Adrenal gland (tissue), 12 donors: Measurements from ENCODE around the gene TFB1M. TPM values are rescaled to one million over a fixed set of nuclear protein-coding genes. Genes with fewer than 3 reads are reported as not detected.

Source experiments
- DNase-seq, 7 donors: peaks; one replicate each; pipeline ENCODE4 v3.0.0-alpha.2; 2019 to 2020
- H3K27ac ChIP-seq, 5 donors: fragments of 200-600 bp; sonication (generic) in 4 of 5; 1 replicate in 3 of 5; 2 replicates in 2 of 5; pipeline versions ENCODE4 v1.5.1 to v1.8.0; 2016 to 2020; ENCODE audit warnings: mild to moderate bottlenecking in 1 of 5
- H3K27me3 ChIP-seq: fragments of 200-600 bp; 2 replicates; pipeline ENCODE4 v1.8.0; 2021
- H3K36me3 ChIP-seq, 2 donors: fragments of 200-600 bp; replicated peaks in 1 of 2; 1 replicate in 1 of 2; 2 replicates in 1 of 2; pipeline versions ENCODE4 v1.5.1 to v1.8.0; 2018 to 2022
- H3K4me1 ChIP-seq, 2 donors: fragments of 200-600 bp; replicated peaks in 1 of 2; 1 replicate in 1 of 2; 2 replicates in 1 of 2; pipeline versions ENCODE4 v1.5.1 to v1.8.0; 2018 to 2021
- H3K4me3 ChIP-seq, 4 donors: fragments of 200-600 bp; sonication (generic) in 3 of 4; one replicate each; pipeline ENCODE4 v1.5.1; 2016 to 2018
- H3K9me3 ChIP-seq, 3 donors: fragments of 200-600 bp; sonication (generic) in 1 of 3; replicated peaks in 1 of 3; 1 replicate in 2 of 3; 2 replicates in 1 of 3; pipeline versions ENCODE4 v1.5.1 to v1.8.0; 2016 to 2021
- CTCF ChIP-seq, 6 experiments: fragments of 450-650 bp in 4 of 6; fragments of 200-600 bp in 2 of 6; sonication (generic) in 1 of 6; IDR thresholded peaks; 1 replicate in 5 of 6; 2 replicates in 1 of 6; pipeline versions ENCODE4 v1.5.1 to v1.8.0; 2016 to 2021; ENCODE audit warnings: antibody characterized with exemption in 6 of 6, mild to moderate bottlenecking in 2 of 6, moderate library complexity in 1 of 6
- POLR2A ChIP-seq, 2 donors: fragments of 450-650 bp; IDR thresholded peaks; one replicate each; pipeline ENCODE4 v1.6.1; 2017; ENCODE audit warnings: antibody characterized with exemption in 2 of 2, mild to moderate bottlenecking in 2 of 2, moderate library complexity in 1 of 2
- WGBS, 4 donors: extraction: QIAGEN DNeasy Blood & Tissue Kit in 2 of 4; methylation state at CpG; one replicate each; pipeline versions ENCODE4 v1.1.5 to v1.1.7; 2013 to 2017; 5-methylcytosine and 5-hydroxymethylcytosine counted together
- intact Hi-C, 2 donors: fragments of 100-400 bp; cut with DNase I; formaldehyde crosslinking; loops; one replicate each; pipeline versions ENCODE4 v1.14.1 to v1.15.0; 2022 to 2023
- polyA plus RNA-seq, 3 donors: library from polyadenylated mRNA; stranded (reverse); fragments of 200-250 nt in 2 of 3; fragments of 350-450 nt in 1 of 3; fragmentation: Illumina TruSeq in 1 of 3; extraction: RNeasy Lipid Tissue Mini Kit (QIAGEN cat#74804) in 1 of 3; gene quantifications; one replicate each; pipeline ENCODE4 v1.2.3, GENCODE V29; 2013 to 2014
- total RNA-seq, 9 donors: library from RNA; depleted of rRNA in 4 of 9; stranded (reverse); fragments of >200 nt in 4 of 9; fragments of 120-200 nt in 1 of 9; fragmentation: NEBNext Ultra II Directional in 1 of 9; extraction: Animal tissue kit (Norgen Biotek cat#: 25700) in 1 of 9; gene quantifications; one replicate each; pipeline versions ENCODE4 v1.1.0 to v1.2.4, GENCODE V29; 2013 to 2023
- donor health status: healthy with polysubstance abuse.
- donor health status: Bipolar disorder and iron deficiency.
- donor health status: DM: yes; HTN: yes; CAD: no.
- donor health status: DM: no; HTN: no; CAD: no.
- donor health status: DM: no; HTN: no; CAD: no.
- donor health status: DM: yes; HTN: yes; CAD: no.

Gene TFB1M
- total and polyA plus RNA-seq, 12 donors, result 17.1 to 74.8 (median 49.8) TPM

GRCh38 chr6:155245193-155245592, 69.1 kb downstream of the TFB1M start:
- DNase-seq, result peak in 1 of 7 donors; percentile 43
- TF ChIP-seq POLR2A (IDR thresholded peaks at IDR 0.05), result no peak
- TF ChIP-seq CTCF (IDR thresholded peaks at IDR 0.05), result no peak
- Histone ChIP-seq H3K27me3 (no peaks in the 10 kb centered on the region), H3K4me1 (no peaks in the 10 kb centered on the region), H3K9me3 (no peaks in the 10 kb centered on the region), H3K4me3 (no peak overlapping the region), H3K27ac (no peak overlapping the region), H3K36me3 (no peaks in the 10 kb centered on the region)
- WGBS, 4 donors, result 93 to 97% (median 94%) methylated on average over 7 of the region's 7 CpGs
- intact Hi-C loops, result loop anchor here in 1 of 2 donors (5.0 kb wide), 1 partner anchor 63 kb away; no protein-coding TSS in a partner anchor

GRCh38 chr6:155244434-155244833, 69.8 kb downstream of the TFB1M start:
- Histone ChIP-seq H3K4me1 (no peaks in the 10 kb centered on the region), H3K27ac (no peak overlapping the region), H3K9me3 (no peaks in the 10 kb centered on the region), H3K27me3 (no peaks in the 10 kb centered on the region), H3K36me3 (no peaks in the 10 kb centered on the region), H3K4me3 (no peak overlapping the region)
- WGBS, 4 donors, result 90 to 93% (median 91%) methylated on average over 4 of the region's 4 CpGs
- TF ChIP-seq CTCF (IDR thresholded peaks at IDR 0.05), result no peak
- TF ChIP-seq POLR2A (IDR thresholded peaks at IDR 0.05), result no peak
- DNase-seq, result no peak
- intact Hi-C loops, result no loop called here

- intact Hi-C loops, result no loop called here
- Histone ChIP-seq H3K27ac (no peak overlapping the region), H3K36me3 (no peaks in the 10 kb centered on the region), H3K9me3 (no peaks in the 10 kb centered on the region), H3K27me3 (no peaks in the 10 kb centered on the region), H3K4me3 (no peak overlapping the region), H3K4me1 (no peaks in the 10 kb centered on the region)
- 81 to 90% (median 88%) methylated on average over 6 to 8 of the region's 8 CpGs for WGBS, 4 donors
- peak in 1 of 7 donors; percentile 35 for DNase-seq
- no peak for TF ChIP-seq POLR2A (IDR thresholded peaks at IDR 0.05)
- no peak for TF ChIP-seq CTCF (IDR thresholded peaks at IDR 0.05)
Measured at GRCh38 chr6:155241966-155242365, 72.3 kb downstream of the TFB1M start.

GRCh38 chr6:155240905-155241600, 73.2 kb downstream of the TFB1M start:
- intact Hi-C loops, result no loop called here
- WGBS, 4 donors, result 92 to 96% (median 95%) methylated on average over 19 of the region's 19 CpGs
- H3K4me3 ChIP-seq, result no peak overlapping the region
- no peaks in the 10 kb centered on the region for H3K9me3 ChIP-seq
- no peaks in the 10 kb centered on the region for H3K36me3 ChIP-seq
- no peak for DNase-seq
- no peak overlapping the region for H3K27ac ChIP-seq
- TF ChIP-seq CTCF (IDR thresholded peaks at IDR 0.05) (no peak), POLR2A (IDR thresholded peaks at IDR 0.05) (no peak)
- H3K4me1 ChIP-seq, result no peaks in the 10 kb centered on the region
- no peaks in the 10 kb centered on the region for H3K27me3 ChIP-seq
